ENCODE measurements around the gene STIMATE. TPM values are rescaled to one million over a fixed set of nuclear protein-coding genes. Genes with fewer than 3 reads are reported as not detected.

Gene STIMATE
- total RNA-seq, 2 donors from 2014 or later: 7.6 to 10.3 TPM

GRCh38 chr3:52839268-52839575, 58.1 kb downstream of the STIMATE start:
- H3K4me3 ChIP-seq: no peak overlapping the region
- H3K9me3 ChIP-seq: no peaks in the 10 kb centered on the region
- no peak for TF ChIP-seq CTCF (IDR thresholded peaks at IDR 0.05)
- H3K36me3 ChIP-seq: no peaks in the 10 kb centered on the region
- DNase-seq (ENCODE audit: low spot score): no peak
- H3K27ac ChIP-seq: no peak overlapping the region
- peaks cover 0 to 67% of the 10 kb centered on the region in 2 donors for H3K4me1 ChIP-seq
- H3K27me3 ChIP-seq: no peaks in the 10 kb centered on the region

DNA sequence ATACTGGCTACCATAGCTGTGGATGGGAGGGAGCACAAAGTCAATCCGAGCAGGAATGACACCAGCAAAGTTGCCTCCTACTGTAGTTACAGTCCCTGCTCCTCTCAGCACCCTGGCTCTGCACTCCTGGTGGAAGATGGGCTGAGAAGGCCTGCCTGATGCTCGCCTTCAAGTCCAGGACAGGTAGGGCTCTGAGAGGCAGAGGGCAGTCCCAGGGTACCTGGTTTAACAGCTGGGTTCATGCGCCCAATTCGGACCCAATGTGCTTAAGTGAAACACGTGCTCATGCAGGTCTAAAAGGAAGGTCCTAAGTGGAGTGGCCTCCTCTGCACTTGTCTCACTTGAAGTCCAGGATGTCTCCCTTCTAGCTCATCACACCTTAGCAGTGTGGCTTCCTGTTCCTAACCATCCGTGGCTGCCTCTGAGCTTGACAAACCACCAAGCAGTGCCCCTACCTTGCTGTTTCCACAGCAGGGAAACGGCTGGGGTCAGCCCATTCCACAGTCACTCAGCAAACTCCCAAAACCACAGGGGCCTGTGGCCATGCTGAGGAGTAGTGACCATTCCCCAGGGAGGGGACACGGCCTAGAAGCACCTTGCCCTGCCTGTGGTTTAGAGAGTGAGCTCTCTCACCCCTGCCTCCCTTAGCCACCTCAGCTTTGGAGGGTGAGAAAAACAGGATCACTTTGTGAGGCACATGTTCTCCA, 58.6 kb downstream of the STIMATE start:
- Histone ChIP-seq H3K4me1 (peaks cover 0 to 66% of the 10 kb centered on the region in 2 donors), H3K36me3 (no peaks in the 10 kb centered on the region), H3K27me3 (no peaks in the 10 kb centered on the region), H3K4me3 (no peak overlapping the region), H3K9me3 (no peaks in the 10 kb centered on the region), H3K27ac (no peak overlapping the region)
- DNase-seq (ENCODE audit: low spot score): no peak
- TF ChIP-seq CTCF (IDR thresholded peaks at IDR 0.05): no peak

GRCh38 chr3:52836986-52837385, 60.4 kb downstream of the STIMATE start:
- no peaks in the 10 kb centered on the region for H3K9me3 ChIP-seq
- TF ChIP-seq CTCF (IDR thresholded peaks at IDR 0.05): no peak
- H3K27me3 ChIP-seq: no peaks in the 10 kb centered on the region
- no peak for DNase-seq (ENCODE audit: low spot score)
- no peaks in the 10 kb centered on the region for H3K36me3 ChIP-seq
- peak overlapping the region in 1 of 2 donors; percentile 79 for H3K27ac ChIP-seq
- H3K4me3 ChIP-seq: no peak overlapping the region
- H3K4me1 ChIP-seq: peaks cover 0 to 49% of the 10 kb centered on the region in 2 donors

- Histone ChIP-seq H3K9me3 (no peaks in the 10 kb centered on the region), H3K4me3 (no peak overlapping the region), H3K4me1 (peaks cover 0 to 49% of the 10 kb centered on the region in 2 donors), H3K27me3 (no peaks in the 10 kb centered on the region), H3K36me3 (no peaks in the 10 kb centered on the region), H3K27ac (peak overlapping the region; percentile 69 to 79)
- TF ChIP-seq CTCF (IDR thresholded peaks at IDR 0.05): no peak
- DNase-seq (ENCODE audit: low spot score): no peak
Observed at GRCh38 chr3:52836471-52836845, 60.9 kb downstream of the STIMATE start.

DNA sequence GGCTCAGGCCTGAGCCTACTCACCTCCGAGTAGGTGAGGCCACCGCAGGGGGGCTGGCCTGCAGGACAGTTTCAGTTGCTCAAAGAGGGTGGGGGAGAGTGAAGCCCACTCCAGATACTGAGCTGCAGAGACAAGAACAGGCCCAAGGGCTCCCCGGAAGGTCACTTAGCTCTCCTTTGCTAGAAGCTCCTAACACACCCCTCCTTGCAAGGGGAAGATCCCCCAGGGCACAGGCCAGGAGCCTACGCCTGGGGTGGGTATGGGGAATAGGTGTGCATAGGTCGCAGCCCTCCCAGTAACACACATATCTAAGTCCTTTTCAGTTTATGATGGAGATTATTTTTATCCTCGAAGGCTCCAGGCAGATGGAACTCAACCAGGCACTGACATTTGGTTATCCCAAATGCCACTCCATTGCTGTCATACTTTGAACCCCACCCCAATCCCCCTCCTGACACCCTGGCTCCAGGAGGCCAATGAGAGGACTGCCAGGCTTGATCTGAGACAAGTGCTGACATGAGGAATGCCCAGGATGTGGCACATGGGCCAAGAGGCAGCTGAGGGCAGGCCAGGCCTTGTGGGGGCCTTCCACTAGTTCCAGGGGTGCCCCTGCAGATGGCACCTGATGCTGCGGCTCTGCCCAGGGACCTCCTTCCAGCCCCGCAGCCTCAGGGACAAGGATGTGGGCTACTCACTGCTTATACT, 61.4 kb downstream of the STIMATE start:
- H3K4me1 ChIP-seq: peaks cover 0 to 49% of the 10 kb centered on the region in 2 donors
- no peaks in the 10 kb centered on the region for H3K9me3 ChIP-seq
- H3K36me3 ChIP-seq: no peaks in the 10 kb centered on the region
- no peak for DNase-seq (ENCODE audit: low spot score)
- peak overlapping the region; percentile 69 to 79 for H3K27ac ChIP-seq
- no peaks in the 10 kb centered on the region for H3K27me3 ChIP-seq
- no peak for TF ChIP-seq CTCF (IDR thresholded peaks at IDR 0.05)
- H3K4me3 ChIP-seq: no peak overlapping the region

Measured in right atrium auricular region (tissue), 2 donors.